ENCODE data around the gene CYB561A3.

Gene CYB561A3

GRCh38 chr11:61368646-61369045, 7.0 kb upstream of the CYB561A3 start:
- DNase-seq, result no peak

- no peak for DNase-seq
Observed at GRCh38 chr11:61367406-61367805, 5.7 kb upstream of the CYB561A3 start.

DNA sequence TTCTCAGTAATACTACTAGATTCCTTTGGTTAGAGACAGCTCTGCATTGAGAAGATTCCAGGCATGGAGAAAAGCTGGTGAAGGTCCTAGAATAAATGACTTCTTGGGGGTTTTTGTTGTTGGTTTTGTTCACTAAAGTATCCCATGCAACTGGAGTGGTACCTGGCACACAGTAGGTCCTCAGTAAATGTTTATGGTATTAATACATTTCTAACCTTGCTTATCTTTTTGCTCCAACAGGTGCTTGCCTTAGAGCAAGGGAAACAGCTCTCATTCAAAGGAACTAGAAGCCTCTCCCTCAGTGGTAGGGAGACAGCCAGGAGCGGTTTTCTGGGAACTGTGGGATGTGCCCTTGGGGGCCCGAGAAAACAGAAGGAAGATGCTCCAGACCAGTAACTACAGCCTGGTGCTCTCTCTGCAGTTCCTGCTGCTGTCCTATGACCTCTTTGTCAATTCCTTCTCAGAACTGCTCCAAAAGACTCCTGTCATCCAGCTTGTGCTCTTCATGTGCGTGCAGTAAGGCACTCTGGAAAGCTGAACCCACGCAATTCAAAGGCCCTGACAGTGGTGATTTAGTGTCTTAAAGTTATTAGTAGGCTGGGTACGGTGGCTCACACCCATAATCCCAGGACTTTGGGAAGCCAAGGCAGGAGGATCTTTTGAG, 2.5 kb upstream of the CYB561A3 start:
- DNase-seq, result no peak

- DNase-seq, result peak; percentile 64
Observed at GRCh38 chr11:61362542-61362875, 827 bp upstream of the CYB561A3 start.

DNA sequence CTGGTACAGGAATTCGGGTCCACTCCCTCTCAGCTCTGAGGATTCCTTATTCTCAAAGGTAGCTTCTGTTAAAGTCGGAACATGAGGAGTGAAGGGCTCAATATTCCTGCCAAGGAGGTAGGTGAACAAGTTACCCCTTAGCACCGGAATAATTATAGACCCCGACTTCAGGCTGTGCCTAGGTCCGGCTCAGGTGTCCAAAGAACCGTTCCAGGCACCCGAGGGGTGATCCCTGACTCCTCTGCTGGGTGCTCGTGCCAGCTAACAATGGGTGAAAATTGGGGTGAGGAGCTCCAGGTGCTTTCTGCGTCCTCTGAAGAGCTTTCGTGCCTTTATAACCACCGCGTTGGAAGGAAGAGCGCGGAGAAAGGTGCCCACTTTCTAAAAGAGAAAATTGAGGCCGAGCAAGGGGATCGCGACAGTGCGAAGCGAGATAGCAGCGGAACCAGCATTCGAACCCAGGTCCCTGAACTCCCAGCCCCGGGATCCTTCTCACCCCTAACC, 393 bp downstream of the CYB561A3 start:
- DNase-seq, result no peak

- peak; percentile 29 for DNase-seq
Observed at GRCh38 chr11:61359516-61359915, 2.2 kb downstream of the CYB561A3 start.

- no peak for DNase-seq
Observed at GRCh38 chr11:61358566-61358965, 3.1 kb downstream of the CYB561A3 start.

- DNase-seq, result no peak
Observed at GRCh38 chr11:61357894-61358239, 3.8 kb downstream of the CYB561A3 start.

- peak; percentile 81 for DNase-seq
Observed at GRCh38 chr11:61357233-61357893, 4.3 kb downstream of the CYB561A3 start.

- no peak for DNase-seq
Observed at GRCh38 chr11:61356706-61357105, 5.0 kb downstream of the CYB561A3 start.

- no peak for DNase-seq
Observed at GRCh38 chr11:61354208-61354607, 7.5 kb downstream of the CYB561A3 start.

DNA sequence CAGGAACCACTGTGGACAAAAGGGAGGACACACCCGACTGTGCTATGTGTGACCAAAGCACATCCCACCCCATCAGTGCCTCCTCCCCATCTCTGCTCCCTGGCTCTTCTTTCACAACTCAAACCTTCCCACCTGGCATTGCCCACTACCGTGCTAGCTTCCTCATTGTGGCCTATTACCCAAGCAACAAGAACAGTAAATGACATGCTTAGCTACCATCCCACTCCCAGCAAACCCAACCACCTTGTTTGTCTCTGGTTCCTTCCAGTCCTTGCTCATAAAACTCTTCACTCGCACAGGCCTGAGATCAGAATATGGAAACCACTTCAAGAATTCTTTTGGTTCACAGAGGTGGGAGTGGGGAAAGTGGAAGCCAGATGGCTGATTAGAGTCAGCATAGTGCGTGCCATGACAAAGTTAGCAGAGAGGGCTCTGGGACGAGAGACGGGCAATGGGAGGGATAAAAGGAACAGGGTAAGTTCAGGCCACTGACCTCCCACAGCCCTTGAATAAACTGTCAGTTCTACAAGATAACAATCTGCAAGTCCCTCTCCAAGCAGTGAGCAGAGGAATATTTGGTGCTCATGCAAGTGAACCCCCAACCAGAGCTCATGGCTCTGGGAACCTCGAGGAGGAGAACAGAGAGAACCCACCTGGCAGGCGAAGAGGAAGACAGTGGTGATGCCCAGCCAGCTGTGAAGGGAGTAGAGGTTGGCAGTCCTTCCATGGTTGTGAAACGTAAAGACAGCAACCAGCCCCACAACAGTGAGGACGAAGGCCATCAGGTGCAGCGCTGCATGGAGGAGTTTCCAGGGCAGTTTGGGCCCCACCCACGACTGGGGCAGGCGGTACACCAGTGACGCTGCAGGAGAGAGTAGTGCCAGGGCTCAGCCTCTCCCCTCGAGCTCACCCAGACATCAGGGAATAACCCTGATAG, 8.3 kb downstream of the CYB561A3 start:
- no peak for DNase-seq

DNA sequence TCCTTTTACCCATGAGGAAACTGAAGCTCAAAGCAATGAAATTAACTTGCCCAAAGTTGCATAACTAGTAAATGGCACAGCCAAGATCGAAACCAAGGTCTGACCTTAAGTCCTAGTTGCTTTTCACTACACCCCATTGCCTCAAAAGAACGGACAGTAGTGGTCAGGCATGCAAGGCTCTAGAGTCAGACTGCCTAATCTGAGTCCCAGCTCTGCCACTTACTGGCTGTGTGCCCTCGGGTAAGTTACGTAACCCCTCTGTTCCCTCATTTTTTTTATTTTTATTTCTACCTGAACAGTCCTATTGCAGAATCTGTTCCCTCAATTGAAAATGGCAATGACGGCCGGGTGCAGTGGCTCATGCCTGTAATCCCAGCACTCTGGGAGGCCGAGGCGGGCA, 9.6 kb downstream of the CYB561A3 start:
- no peak for DNase-seq

- no peak for DNase-seq
Observed at GRCh38 chr11:61350803-61351202, 10.9 kb downstream of the CYB561A3 start.

DNA sequence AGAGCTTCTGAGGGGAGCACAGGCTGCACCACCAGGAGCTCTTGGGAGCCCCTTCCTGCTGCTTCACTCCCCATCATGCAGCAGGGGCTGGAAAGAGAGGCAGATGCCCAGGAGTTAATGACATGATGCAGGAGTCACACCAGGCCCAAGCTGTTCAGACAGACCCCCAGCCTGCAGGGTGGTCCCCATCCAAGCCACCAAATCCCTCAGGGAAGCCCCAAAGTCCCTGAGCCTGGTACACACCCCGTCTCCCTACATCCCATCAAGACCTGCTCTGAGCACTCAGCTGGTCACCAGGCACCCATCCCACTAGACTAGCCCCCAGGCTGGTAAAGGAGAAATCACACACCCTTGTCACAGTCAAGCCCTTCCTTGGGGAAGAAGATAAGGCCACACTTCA, 11.3 kb downstream of the CYB561A3 start:
- DNase-seq, result no peak

DNA sequence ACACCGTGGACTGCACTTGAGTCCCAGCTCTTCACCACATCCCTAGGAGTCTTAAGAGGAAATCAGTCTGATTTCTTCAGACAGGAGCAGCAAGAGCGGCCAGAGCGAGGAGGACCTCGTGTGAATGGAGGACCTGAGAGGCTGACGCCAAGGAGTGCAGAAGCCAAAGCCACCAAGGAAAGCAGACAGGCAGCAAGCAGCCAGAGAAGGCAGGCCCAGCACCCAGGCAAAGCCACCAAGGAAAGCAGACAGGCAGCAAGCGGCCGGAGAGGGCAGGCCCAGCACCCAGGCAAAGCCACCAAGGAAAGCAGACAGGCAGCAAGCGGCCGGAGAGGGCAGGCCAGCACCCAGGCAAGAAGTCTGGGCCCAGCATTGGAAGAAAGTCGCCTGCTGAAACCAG, 11.8 kb downstream of the CYB561A3 start:
- no peak for DNase-seq

GRCh38 chr11:61349189-61349751, 12.4 kb downstream of the CYB561A3 start:
- DNase-seq, result no peak

DNA sequence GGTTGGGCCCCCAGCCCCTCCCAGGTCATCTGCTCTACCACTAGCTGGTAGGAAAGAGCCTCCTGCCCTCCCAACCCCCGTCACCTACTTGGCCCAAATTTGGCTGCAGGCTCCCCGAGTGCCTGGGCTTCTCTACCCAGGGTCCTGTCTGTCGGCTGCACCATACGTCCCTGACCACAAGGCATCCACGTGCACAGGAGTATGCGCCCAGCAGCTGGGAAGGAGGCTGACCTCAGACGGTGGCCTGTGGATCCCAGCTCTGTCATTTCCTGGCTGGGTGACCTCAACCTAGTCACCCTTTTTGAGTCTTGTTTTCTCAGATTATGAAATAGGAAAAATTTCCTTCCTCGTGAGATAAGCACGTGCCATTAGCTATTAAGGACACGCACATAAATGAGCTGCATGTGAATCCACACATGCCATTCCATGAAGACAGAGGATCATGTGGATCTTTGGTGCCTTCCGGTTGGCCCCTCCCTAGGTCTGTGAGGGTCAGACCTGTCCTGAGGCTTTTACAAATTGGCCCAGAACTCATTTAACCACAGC, 13.7 kb downstream of the CYB561A3 start:
- no peak for DNase-seq

GRCh38 chr11:61345954-61346843, 15.5 kb downstream of the CYB561A3 start:
- no peak for DNase-seq

GRCh38 chr11:61345170-61345610, 16.5 kb downstream of the CYB561A3 start:
- no peak for DNase-seq

GRCh38 chr11:61343792-61344745, 17.6 kb downstream of the CYB561A3 start:
- no peak for DNase-seq
